HUES6 (cell line): ENCODE data around the gene EP400.
A peak's percentile ranks its signal among the peaks of the same experiment; 100 is the strongest.
"Not testable (repeated sequence)": the region's sequence is repeated elsewhere in the genome, so short reads cannot be mapped to it uniquely, and the experiment has no call there.

Source experiments
- H3K27ac ChIP-seq: 2 replicates; pipeline ENCODE4 v1.7.0; 2013; ENCODE audit warnings: low read depth, mild to moderate bottlenecking, low read length, inconsistent platforms
- H3K27me3 ChIP-seq: 2 replicates; pipeline ENCODE4 v1.6.1; 2013; ENCODE audit warnings: low read length; ENCODE audit not compliant: control insufficient read depth, insufficient read depth
- H3K36me3 ChIP-seq: 2 replicates; pipeline ENCODE4 v1.6.1; 2013; ENCODE audit warnings: low read length; ENCODE audit not compliant: control insufficient read depth, insufficient read depth
- H3K4me1 ChIP-seq: 2 replicates; pipeline ENCODE4 v1.6.1; 2013; ENCODE audit warnings: low read length; ENCODE audit not compliant: control insufficient read depth, insufficient read depth
- H3K4me3 ChIP-seq: 2 replicates; pipeline ENCODE4 v1.5.1; 2013; ENCODE audit warnings: low read depth, low read length
- H3K9ac ChIP-seq: one replicate; pipeline ENCODE4 v1.6.1; 2013; ENCODE audit warnings: mild to moderate bottlenecking, low read length
- H3K9me3 ChIP-seq: 2 replicates; pipeline ENCODE4 v1.6.1; 2013; ENCODE audit warnings: low read depth, low read length; ENCODE audit not compliant: control insufficient read depth, insufficient read depth

Gene EP400

DNA sequence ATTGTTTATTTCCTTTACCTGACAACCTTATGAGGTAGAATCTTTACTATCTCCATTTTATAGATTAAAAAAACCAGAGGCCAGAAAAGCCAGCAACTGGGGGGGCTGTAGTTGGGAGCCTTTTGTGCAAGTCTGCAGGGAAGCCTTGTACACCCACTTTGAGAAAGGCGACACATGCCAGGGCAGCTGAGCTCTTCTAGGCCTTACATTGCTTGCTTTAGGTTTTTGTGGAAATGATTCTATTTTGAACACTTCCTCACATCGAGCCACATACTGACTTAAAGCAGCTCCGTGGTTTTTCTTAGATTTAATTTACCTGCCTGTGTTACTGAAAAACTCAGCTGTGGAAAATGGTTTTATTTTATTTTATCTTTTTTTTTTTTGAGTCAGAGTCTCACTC is 34.6 kb downstream of the EP400 start:
- no peaks in the 10 kb centered on the region for H3K27me3 ChIP-seq
- no peak overlapping the region for H3K27ac ChIP-seq
- no peak overlapping the region for H3K9ac ChIP-seq
- H3K9me3 ChIP-seq = no peaks in the 10 kb centered on the region
- peaks cover 31% of the 10 kb centered on the region; the same call in 1 of the 2 replicates for H3K4me1 ChIP-seq
- H3K36me3 ChIP-seq = peaks cover 82% of the 10 kb centered on the region
- no peak overlapping the region for H3K4me3 ChIP-seq

DNA sequence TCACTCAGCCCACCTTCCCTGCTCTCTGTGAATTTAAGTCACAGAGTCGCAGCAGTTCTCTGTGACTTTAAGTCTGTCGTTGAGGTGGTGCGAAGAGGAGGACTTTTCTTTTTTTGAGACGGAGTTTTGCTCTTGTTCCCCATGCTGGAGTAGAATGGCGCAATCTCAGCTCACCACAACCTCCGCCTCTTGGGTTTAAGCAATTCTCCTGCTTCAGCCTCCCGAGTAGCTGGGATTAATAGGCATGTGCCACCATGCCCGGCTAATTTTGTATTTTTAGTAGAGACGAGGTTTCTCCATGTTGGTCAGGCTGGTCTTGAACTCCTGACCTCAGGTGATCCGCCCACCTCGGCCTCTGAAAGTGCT is 35.8 kb downstream of the EP400 start:
- Histone ChIP-seq H3K36me3 (peaks cover 71% of the 10 kb centered on the region), H3K4me1 (peaks cover 43% of the 10 kb centered on the region)
- H3K9ac ChIP-seq, H3K27me3 ChIP-seq, H3K4me3 ChIP-seq, H3K9me3 ChIP-seq, H3K27ac ChIP-seq: not testable (repeated sequence)

DNA sequence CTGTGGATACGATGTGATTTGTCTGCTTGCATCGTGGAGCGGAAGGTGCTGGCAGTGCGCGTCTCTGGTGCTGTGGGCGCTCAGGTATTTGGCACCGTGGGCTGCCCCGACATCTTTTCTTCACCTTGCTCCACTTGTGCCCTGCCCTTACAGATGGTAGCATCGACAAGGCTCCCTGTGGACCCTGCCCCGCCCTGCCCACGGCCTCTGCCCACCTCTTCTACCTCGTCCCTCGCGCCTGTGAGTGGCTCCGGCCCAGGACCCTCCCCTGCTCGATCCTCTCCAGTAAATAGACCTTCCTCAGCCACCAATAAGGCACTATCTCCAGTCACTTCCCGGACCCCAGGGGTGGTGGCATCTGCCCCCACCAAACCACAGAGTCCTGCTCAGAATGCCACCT is 36.6 kb downstream of the EP400 start:
- Histone ChIP-seq H3K4me3 (no peak overlapping the region), H3K36me3 (peaks cover 72% of the 10 kb centered on the region), H3K4me1 (peaks cover 51% of the 10 kb centered on the region)

GRCh38 chr12:131986910-131987309 is 37.2 kb downstream of the EP400 start:
- H3K36me3 ChIP-seq = peaks cover 70% of the 10 kb centered on the region

More for the DNA sequence above, 36.6 kb downstream of the EP400 start:
- Histone ChIP-seq H3K9me3 (no peaks in the 10 kb centered on the region), H3K27me3 (no peaks in the 10 kb centered on the region), H3K9ac (peak overlapping the region; percentile 17), H3K27ac (peak overlapping the region; percentile 44; the same call in 1 of the 2 replicates)

GRCh38 chr12:131987552-131987951 is 37.8 kb downstream of the EP400 start:
- peak overlapping the region; percentile 44; the same call in 1 of the 2 replicates for H3K27ac ChIP-seq
- peaks cover 52% of the 10 kb centered on the region for H3K4me1 ChIP-seq
- H3K9ac ChIP-seq = peak overlapping the region; percentile 36
- no peak overlapping the region for H3K4me3 ChIP-seq
- H3K9me3 ChIP-seq = no peaks in the 10 kb centered on the region
- peaks cover 70% of the 10 kb centered on the region for H3K36me3 ChIP-seq
- no peaks in the 10 kb centered on the region for H3K27me3 ChIP-seq

More at GRCh38 chr12:131986910-131987309, 37.2 kb downstream of the EP400 start:
- Histone ChIP-seq H3K4me3 (no peak overlapping the region), H3K4me1 (peaks cover 52% of the 10 kb centered on the region), H3K27ac (peak overlapping the region; percentile 44; the same call in 1 of the 2 replicates), H3K9ac (peak overlapping the region; percentile 17), H3K9me3 (no peaks in the 10 kb centered on the region), H3K27me3 (no peaks in the 10 kb centered on the region)

GRCh38 chr12:131988054-131988796 is 38.5 kb downstream of the EP400 start:
- Histone ChIP-seq H3K36me3 (peaks cover 72% of the 10 kb centered on the region), H3K27ac (peak overlapping the region; percentile 39; the same call in 1 of the 2 replicates), H3K9ac (peak overlapping the region; percentile 23), H3K27me3 (no peaks in the 10 kb centered on the region), H3K9me3 (no peaks in the 10 kb centered on the region), H3K4me3 (no peak overlapping the region), H3K4me1 (peaks cover 52% of the 10 kb centered on the region)

- H3K9me3 ChIP-seq = no peaks in the 10 kb centered on the region
- H3K4me1 ChIP-seq = peaks cover 52% of the 10 kb centered on the region
- peaks cover 74% of the 10 kb centered on the region for H3K36me3 ChIP-seq
- H3K4me3 ChIP-seq = no peak overlapping the region
- peak overlapping the region; percentile 39 for H3K27ac ChIP-seq
- H3K9ac ChIP-seq = peak overlapping the region; percentile 23
- no peaks in the 10 kb centered on the region for H3K27me3 ChIP-seq
Observed at GRCh38 chr12:131989021-131989420, 39.3 kb downstream of the EP400 start.

DNA sequence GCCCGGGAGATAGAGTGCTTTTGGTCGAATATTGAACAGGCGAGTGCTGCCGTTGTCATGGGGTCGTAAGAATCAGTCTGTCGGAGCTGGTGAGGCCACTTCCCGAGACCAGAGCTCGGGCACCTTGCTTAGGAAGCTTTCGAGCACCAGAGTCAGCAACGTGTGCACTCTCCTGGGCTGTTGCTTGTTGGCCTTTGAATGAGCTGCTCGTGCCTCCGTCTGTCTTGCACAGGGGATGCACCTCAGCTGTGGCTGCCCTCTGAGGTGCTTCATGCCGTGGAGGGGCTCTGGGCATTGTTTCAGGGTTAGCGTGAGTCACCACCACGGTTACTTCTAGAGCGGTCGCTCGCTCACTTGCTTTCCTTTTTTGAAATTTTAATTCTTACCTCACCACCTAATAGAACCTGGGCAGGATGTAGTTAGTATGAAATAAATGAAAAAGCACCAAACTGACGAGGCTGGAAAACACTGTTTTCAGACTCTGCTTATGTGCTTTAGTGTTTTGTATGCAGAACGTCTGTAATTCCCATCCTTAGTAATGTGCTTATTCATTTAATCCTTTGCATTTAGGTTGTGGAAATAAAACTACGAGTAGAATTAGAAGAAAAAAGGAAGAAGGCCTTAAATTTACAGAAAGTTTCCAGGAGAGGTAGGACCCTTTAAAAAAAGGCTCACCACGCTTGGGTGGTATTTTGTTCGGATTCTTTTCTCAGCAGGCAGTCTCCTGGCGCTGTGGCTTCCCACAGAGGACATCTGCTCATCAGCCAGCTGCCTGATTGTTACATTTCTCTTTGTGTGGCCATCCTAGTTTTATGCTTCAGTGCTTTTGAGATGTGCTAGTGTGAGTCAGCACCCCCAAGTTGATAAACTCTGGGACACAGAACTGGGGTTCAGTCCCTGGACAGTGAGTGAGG is 40.6 kb downstream of the EP400 start:
- H3K9ac ChIP-seq = peak overlapping the region; percentile 71
- no peaks in the 10 kb centered on the region for H3K9me3 ChIP-seq
- peaks cover 52% of the 10 kb centered on the region for H3K4me1 ChIP-seq
- no peaks in the 10 kb centered on the region for H3K27me3 ChIP-seq
- peak overlapping the region; percentile 78 for H3K27ac ChIP-seq
- H3K4me3 ChIP-seq = peak overlapping the region; percentile 12; the same call in 1 of the 2 replicates
- peaks cover 78% of the 10 kb centered on the region for H3K36me3 ChIP-seq

DNA sequence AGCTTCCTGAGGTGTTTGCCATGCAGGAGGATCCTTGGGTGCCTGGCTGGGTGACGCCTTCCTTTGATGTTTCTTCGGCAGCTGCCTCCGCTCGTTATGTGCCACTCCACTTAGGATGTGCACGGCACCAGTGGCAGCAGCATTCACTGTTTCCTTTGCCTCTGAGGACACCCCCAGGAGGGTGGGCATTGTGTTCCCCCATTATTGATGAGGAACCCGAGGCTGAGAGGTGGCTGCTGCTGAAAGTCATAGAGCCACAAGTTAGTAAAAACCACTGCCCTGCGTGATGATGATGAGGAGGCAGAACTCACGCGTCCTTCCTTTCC is 41.2 kb downstream of the EP400 start:
- H3K36me3 ChIP-seq = peaks cover 82% of the 10 kb centered on the region

GRCh38 chr12:131991816-131992430 is 42.2 kb downstream of the EP400 start:
- no peak overlapping the region for H3K27ac ChIP-seq
- no peaks in the 10 kb centered on the region for H3K9me3 ChIP-seq
- H3K4me3 ChIP-seq = no peak overlapping the region
- peaks cover 78% of the 10 kb centered on the region for H3K36me3 ChIP-seq
- H3K9ac ChIP-seq = no peak overlapping the region
- no peaks in the 10 kb centered on the region for H3K27me3 ChIP-seq
- H3K4me1 ChIP-seq = peaks cover 45% of the 10 kb centered on the region

More for the DNA sequence above, 41.2 kb downstream of the EP400 start:
- peak overlapping the region; percentile 9; the same call in 1 of the 2 replicates for H3K4me3 ChIP-seq
- no peaks in the 10 kb centered on the region for H3K9me3 ChIP-seq
- no peaks in the 10 kb centered on the region for H3K27me3 ChIP-seq
- H3K9ac ChIP-seq = peak overlapping the region; percentile 71
- H3K4me1 ChIP-seq = peaks cover 52% of the 10 kb centered on the region
- peak overlapping the region; percentile 78 for H3K27ac ChIP-seq
